Mammary epithelial cell (primary cell): ENCODE measurements around the gene ZC2HC1C.

ENCODE experiments used
- CTCF ChIP-seq, 2 donors: IDR thresholded peaks in 1 of 2; conservative IDR thresholded peaks in 1 of 2; 2 replicates each; pipeline ENCODE4 v1.5.1; 2011 to 2012; ENCODE audit warnings: inconsistent platforms in 2 of 2, low read length in 2 of 2, mild to moderate bottlenecking in 2 of 2, control low read depth in 1 of 2, low read depth in 1 of 2; ENCODE audit not compliant: insufficient read depth in 1 of 2; ENCODE audit errors: extremely low read depth in 1 of 2
- EZH2 ChIP-seq: IDR thresholded peaks from 2 replicates; pipeline ENCODE4 v1.6.1; 2012; ENCODE audit warnings: low read length, inconsistent platforms, borderline replicate concordance

GRCh38 chr14:75030147-75030546, 39.3 kb upstream of the ZC2HC1C start:
- no peak for TF ChIP-seq CTCF (conservative IDR thresholded peaks at IDR 0.05 in 1 of 2, IDR thresholded peaks at IDR 0.05 in 1 of 2; ENCODE audit: extremely low read depth in 1 of 2, insufficient read depth in 1 of 2, low read depth in 1 of 2, low read length in 2 of 2)
- no peak for TF ChIP-seq EZH2
